IPS-20b (cell line): ENCODE results near the gene PRKCD.

Experiments used
- H3K27ac ChIP-seq: one replicate; pipeline ENCODE4 v1.5.1; 2013; ENCODE audit warnings: low read length
- H3K27me3 ChIP-seq: 2 replicates; pipeline ENCODE4 v1.6.1; 2013; ENCODE audit warnings: mild to moderate bottlenecking, low read length, inconsistent platforms; ENCODE audit not compliant: insufficient read depth
- H3K36me3 ChIP-seq: 2 replicates; pipeline ENCODE4 v1.6.1; 2013; ENCODE audit warnings: low read depth, mild to moderate bottlenecking, inconsistent platforms, low read length, moderate library complexity; ENCODE audit not compliant: insufficient read depth
- H3K4me1 ChIP-seq: 2 replicates; pipeline ENCODE4 v1.6.1; 2013; ENCODE audit warnings: mild to moderate bottlenecking, control low read depth, inconsistent platforms, low read length, moderate library complexity; ENCODE audit not compliant: insufficient read depth
- H3K4me3 ChIP-seq: 2 replicates; pipeline ENCODE4 v1.5.1; 2013; ENCODE audit warnings: mild to moderate bottlenecking, low read length, inconsistent platforms
- H3K9ac ChIP-seq: 2 replicates; pipeline ENCODE4 v1.6.1; 2013; ENCODE audit warnings: low read depth, mild to moderate bottlenecking, inconsistent platforms, low read length, moderate library complexity
- H3K9me3 ChIP-seq: 2 replicates; pipeline ENCODE4 v1.6.1; 2013; ENCODE audit warnings: mild to moderate bottlenecking, low read depth, low read length, inconsistent platforms; ENCODE audit not compliant: insufficient read depth

Gene PRKCD

GRCh38 chr3:53161450-53161819 lies 426 bp downstream of the PRKCD start:
- no peak overlapping the region for H3K27ac ChIP-seq
- peaks cover 39% of the 10 kb centered on the region for H3K27me3 ChIP-seq
- no peaks in the 10 kb centered on the region for H3K36me3 ChIP-seq
- peaks cover 14% of the 10 kb centered on the region; the same call in 1 of the 2 replicates for H3K4me1 ChIP-seq
- no peaks in the 10 kb centered on the region for H3K9me3 ChIP-seq
- peak overlapping the region; percentile 37; the same call in 1 of the 2 replicates for H3K9ac ChIP-seq
- H3K4me3 ChIP-seq = peak overlapping the region; percentile 76

- H3K27me3 ChIP-seq = peaks cover 34% of the 10 kb centered on the region
- H3K9ac ChIP-seq = no peak overlapping the region
- H3K27ac ChIP-seq = no peak overlapping the region
These were observed 1.0 kb downstream of the PRKCD start for GRCh38 chr3:53161820-53162671.

GRCh38 chr3:53162672-53163443 lies 1.8 kb downstream of the PRKCD start:
- Histone ChIP-seq H3K27me3 (peaks cover 30% of the 10 kb centered on the region), H3K9ac (no peak overlapping the region), H3K36me3 (no peaks in the 10 kb centered on the region), H3K4me3 (peak overlapping the region; percentile 76), H3K4me1 (peaks cover 12% of the 10 kb centered on the region; the same call in 1 of the 2 replicates), H3K27ac (no peak overlapping the region), H3K9me3 (no peaks in the 10 kb centered on the region)

More at GRCh38 chr3:53161820-53162671, 1.0 kb downstream of the PRKCD start:
- peak overlapping the region; percentile 76 for H3K4me3 ChIP-seq
- no peaks in the 10 kb centered on the region for H3K9me3 ChIP-seq
- H3K36me3 ChIP-seq = no peaks in the 10 kb centered on the region
- peaks cover 14% of the 10 kb centered on the region; the same call in 1 of the 2 replicates for H3K4me1 ChIP-seq

GRCh38 chr3:53163444-53164387 lies 2.7 kb downstream of the PRKCD start:
- H3K4me3 ChIP-seq = no peak overlapping the region
- no peak overlapping the region for H3K9ac ChIP-seq
- peaks cover 17% of the 10 kb centered on the region; the same call in 1 of the 2 replicates for H3K4me1 ChIP-seq
- no peak overlapping the region for H3K27ac ChIP-seq
- H3K27me3 ChIP-seq = peaks cover 27% of the 10 kb centered on the region
- no peaks in the 10 kb centered on the region for H3K9me3 ChIP-seq
- no peaks in the 10 kb centered on the region for H3K36me3 ChIP-seq

GRCh38 chr3:53164911-53165310 lies 3.9 kb downstream of the PRKCD start:
- Histone ChIP-seq H3K27ac (no peak overlapping the region), H3K27me3 (peaks cover 15% of the 10 kb centered on the region), H3K4me1 (peaks cover 9% of the 10 kb centered on the region; the same call in 1 of the 2 replicates), H3K9ac (no peak overlapping the region), H3K4me3 (no peak overlapping the region), H3K9me3 (no peaks in the 10 kb centered on the region), H3K36me3 (no peaks in the 10 kb centered on the region)

GRCh38 chr3:53166206-53166605 lies 5.2 kb downstream of the PRKCD start:
- H3K4me1 ChIP-seq = peaks cover 12% of the 10 kb centered on the region; the same call in 1 of the 2 replicates
- no peak overlapping the region for H3K4me3 ChIP-seq
- H3K9me3 ChIP-seq = no peaks in the 10 kb centered on the region
- H3K36me3 ChIP-seq = no peaks in the 10 kb centered on the region
- no peak overlapping the region for H3K27ac ChIP-seq
- no peak overlapping the region for H3K9ac ChIP-seq
- peaks cover 8% of the 10 kb centered on the region; the same call in 1 of the 2 replicates for H3K27me3 ChIP-seq

GRCh38 chr3:53166781-53167291 lies 5.8 kb downstream of the PRKCD start:
- Histone ChIP-seq H3K27me3 (peaks cover 8% of the 10 kb centered on the region; the same call in 1 of the 2 replicates), H3K4me1 (peaks cover 16% of the 10 kb centered on the region; the same call in 1 of the 2 replicates), H3K9ac (no peak overlapping the region), H3K4me3 (no peak overlapping the region), H3K9me3 (no peaks in the 10 kb centered on the region), H3K36me3 (no peaks in the 10 kb centered on the region), H3K27ac (no peak overlapping the region)

GRCh38 chr3:53167418-53168174 lies 6.6 kb downstream of the PRKCD start:
- Histone ChIP-seq H3K36me3 (no peaks in the 10 kb centered on the region), H3K27ac (no peak overlapping the region), H3K9me3 (no peaks in the 10 kb centered on the region), H3K27me3 (peaks cover under 1% of the 10 kb centered on the region; the same call in 1 of the 2 replicates), H3K4me1 (peaks cover 16% of the 10 kb centered on the region; the same call in 1 of the 2 replicates), H3K4me3 (no peak overlapping the region), H3K9ac (0 out of 2 replicates have a peak overlapping the region, but pooled peaks have one; percentile 34)

- H3K9me3 ChIP-seq = no peaks in the 10 kb centered on the region
- H3K4me1 ChIP-seq = peaks cover 16% of the 10 kb centered on the region; the same call in 1 of the 2 replicates
- no peak overlapping the region for H3K27ac ChIP-seq
- no peaks in the 10 kb centered on the region for H3K27me3 ChIP-seq
- H3K4me3 ChIP-seq = no peak overlapping the region
- no peaks in the 10 kb centered on the region for H3K36me3 ChIP-seq
- H3K9ac ChIP-seq = 0 out of 2 replicates have a peak overlapping the region, but pooled peaks have one; percentile 34
These were observed 7.3 kb downstream of the PRKCD start for GRCh38 chr3:53168175-53168923.
